Measurements from ENCODE around the gene KRT37. TPM values are rescaled to one million over a fixed set of nuclear protein-coding genes. Genes with fewer than 3 reads are reported as not detected.

The KRT37 gene
- total RNA-seq, 6 donors from 2014 or later: not detected

GRCh38 chr17:41393826-41394225 is 30.6 kb downstream of the KRT37 start:
- H3K4me3 ChIP-seq: no peak overlapping the region
- TF ChIP-seq CTCF (IDR thresholded peaks at IDR 0.05): no peak
- TF ChIP-seq POLR2A (IDR thresholded peaks at IDR 0.05): no peak
- TF ChIP-seq EP300 (IDR thresholded peaks at IDR 0.05): no peak
- no peak for TF ChIP-seq POLR2AphosphoS5 (IDR thresholded peaks at IDR 0.05)
- ATAC-seq (ENCODE audit: low FRiP score in 2 of 2): no peak
- H3K36me3 ChIP-seq: no peaks in the 10 kb centered on the region
- H3K4me1 ChIP-seq: no peaks in the 10 kb centered on the region
- WGBS, 2 donors: 86 to 91% methylated on average over 10 of the region's 10 CpGs
- no peak overlapping the region for H3K27ac ChIP-seq
- DNase-seq: peak in 1 of 2 donors; percentile 50
- H3K9me3 ChIP-seq: no peaks in the 10 kb centered on the region
- no peaks in the 10 kb centered on the region for H3K27me3 ChIP-seq

- no peak for ATAC-seq (ENCODE audit: low FRiP score in 2 of 2)
- Histone ChIP-seq H3K4me3 (no peak overlapping the region), H3K27ac (no peak overlapping the region), H3K4me1 (no peaks in the 10 kb centered on the region), H3K9me3 (no peaks in the 10 kb centered on the region), H3K36me3 (no peaks in the 10 kb centered on the region), H3K27me3 (no peaks in the 10 kb centered on the region)
- WGBS, 2 donors: 68 to 74% methylated on average over 5 of the region's 5 CpGs
- no peak for DNase-seq
- TF ChIP-seq EP300 (IDR thresholded peaks at IDR 0.05): no peak
Observed at GRCh38 chr17:41393294-41393693, 31.1 kb downstream of the KRT37 start.

DNA sequence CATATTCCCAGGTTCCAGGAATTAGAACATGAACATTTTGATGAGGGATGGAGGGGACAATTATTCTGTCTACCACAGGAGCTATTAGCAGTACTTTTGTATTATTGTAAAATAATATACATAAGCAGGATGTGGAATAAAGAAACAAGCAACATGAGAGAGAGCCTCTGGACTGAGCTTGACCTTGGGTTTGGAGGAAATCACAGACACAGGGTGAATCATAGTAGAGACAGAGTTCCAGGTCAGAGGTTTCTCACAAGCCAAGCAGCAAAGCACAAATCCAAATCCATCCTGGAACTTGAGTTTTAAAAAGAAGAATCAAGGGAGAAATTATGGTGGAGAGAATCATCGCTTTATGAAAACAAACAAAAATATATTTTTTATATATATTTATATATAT is 32.1 kb downstream of the KRT37 start:
- no peaks in the 10 kb centered on the region for H3K4me1 ChIP-seq
- 94 to 95% methylated on average over 1 of the region's 1 CpG for WGBS, 2 donors

GRCh38 chr17:41391535-41391934 is 32.9 kb downstream of the KRT37 start:
- DNase-seq: no peak
- 74 to 76% methylated on average over 2 of the region's 2 CpGs for WGBS, 2 donors
- Histone ChIP-seq H3K27ac (no peak overlapping the region), H3K4me1 (no peaks in the 10 kb centered on the region), H3K9me3 (peaks cover 2 to 6% (median 4%) of the 10 kb centered on the region in 4 donors), H3K27me3 (no peaks in the 10 kb centered on the region), H3K4me3 (no peak overlapping the region), H3K36me3 (no peaks in the 10 kb centered on the region)
- TF ChIP-seq POLR2A (IDR thresholded peaks at IDR 0.05) (no peak), POLR2AphosphoS5 (IDR thresholded peaks at IDR 0.05) (no peak), EP300 (IDR thresholded peaks at IDR 0.05) (no peak), CTCF (IDR thresholded peaks at IDR 0.05) (no peak)
- no peak for ATAC-seq (ENCODE audit: low FRiP score in 2 of 2)

More for the DNA sequence above, 32.1 kb downstream of the KRT37 start:
- no peak for ATAC-seq (ENCODE audit: low FRiP score in 2 of 2)
- no peak for TF ChIP-seq EP300 (IDR thresholded peaks at IDR 0.05)
- no peak for TF ChIP-seq POLR2AphosphoS5 (IDR thresholded peaks at IDR 0.05)
- Histone ChIP-seq H3K27ac (no peak overlapping the region), H3K4me3 (no peak overlapping the region), H3K36me3 (no peaks in the 10 kb centered on the region), H3K9me3 (no peaks in the 10 kb centered on the region), H3K27me3 (no peaks in the 10 kb centered on the region)
- DNase-seq: no peak

DNA sequence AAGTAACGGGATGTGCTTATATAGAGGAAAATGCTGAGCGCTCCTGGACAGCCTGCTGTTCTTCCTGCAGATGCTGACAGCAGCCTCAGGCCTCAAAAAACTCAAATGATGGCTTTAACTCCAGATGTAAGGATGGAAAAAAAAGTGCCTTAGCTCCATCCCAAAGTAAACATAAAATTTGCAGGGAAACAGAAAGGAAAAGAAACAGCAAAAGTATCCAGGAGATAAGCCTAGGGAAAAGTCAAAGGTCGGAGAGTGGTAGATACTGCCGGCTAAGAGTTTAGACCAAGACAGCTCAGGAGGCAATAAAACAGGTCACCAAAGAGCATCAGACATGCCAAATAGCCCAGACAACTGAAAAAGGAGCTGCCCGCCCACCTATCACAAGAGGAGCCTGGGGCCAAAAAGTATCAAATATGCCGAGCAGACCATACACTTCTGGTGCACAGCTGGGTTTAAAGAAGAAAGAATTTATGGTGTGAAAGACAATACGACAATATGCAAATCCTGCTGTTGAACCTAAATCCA is 33.9 kb downstream of the KRT37 start:
- no peak overlapping the region for H3K4me3 ChIP-seq
- ATAC-seq (ENCODE audit: low FRiP score in 2 of 2): no peak
- no peak for TF ChIP-seq POLR2A (IDR thresholded peaks at IDR 0.05)
- no peak for TF ChIP-seq EP300 (IDR thresholded peaks at IDR 0.05)
- TF ChIP-seq POLR2AphosphoS5 (IDR thresholded peaks at IDR 0.05): no peak
- TF ChIP-seq CTCF (IDR thresholded peaks at IDR 0.05): no peak

DNA sequence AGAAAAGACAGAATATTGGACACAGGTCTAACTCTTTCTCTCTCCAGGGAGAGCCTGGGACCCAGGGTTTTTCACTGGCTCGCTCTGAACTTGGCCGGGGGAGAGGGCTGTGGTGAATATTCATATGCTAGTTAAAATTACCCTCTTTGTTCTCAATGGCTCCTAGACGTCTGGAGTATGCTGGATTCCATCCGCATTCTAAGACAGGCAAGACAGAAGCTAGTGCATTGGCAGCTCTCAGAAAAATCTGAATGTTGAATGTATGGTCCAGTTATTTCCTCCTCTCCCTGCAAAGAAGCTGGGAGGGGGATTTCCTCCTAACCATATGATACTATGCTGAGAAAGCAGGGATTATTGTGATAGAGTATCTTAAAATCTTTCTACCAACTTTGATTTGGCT is 36.7 kb downstream of the KRT37 start:
- ATAC-seq (ENCODE audit: low FRiP score in 2 of 2): no peak

More for the DNA sequence above, 33.9 kb downstream of the KRT37 start:
- H3K27me3 ChIP-seq: no peaks in the 10 kb centered on the region
- no peak overlapping the region for H3K27ac ChIP-seq
- 72 to 76% methylated on average over 7 of the region's 7 CpGs for WGBS, 2 donors
- no peaks in the 10 kb centered on the region for H3K4me1 ChIP-seq
- H3K9me3 ChIP-seq: peaks cover 4 to 12% (median 8%) of the 10 kb centered on the region in 4 donors
- no peak for DNase-seq
- no peaks in the 10 kb centered on the region for H3K36me3 ChIP-seq

More for the DNA sequence above, 36.7 kb downstream of the KRT37 start:
- Histone ChIP-seq H3K9me3 (peaks cover 4 to 12% (median 8%) of the 10 kb centered on the region in 4 donors), H3K27ac (no peak overlapping the region), H3K4me1 (no peaks in the 10 kb centered on the region), H3K27me3 (no peaks in the 10 kb centered on the region), H3K36me3 (no peaks in the 10 kb centered on the region), H3K4me3 (no peak overlapping the region)
- TF ChIP-seq EP300 (IDR thresholded peaks at IDR 0.05): no peak
- no peak for TF ChIP-seq CTCF (IDR thresholded peaks at IDR 0.05)
- no peak for DNase-seq
- WGBS, 2 donors: 65 to 71% methylated on average over 2 to 4 of the region's 4 CpGs

Measured in upper lobe of left lung (tissue), 6 donors.